IMR-90 (cell line): ENCODE measurements around the gene RAVER2.

ENCODE experiments used
- BHLHE40 ChIP-seq: fragments of 150-350 bp; IDR thresholded peaks from 2 replicates; pipeline ENCODE4 v1.6.1; 2016; ENCODE audit warnings: mild to moderate bottlenecking, low read depth, low read length
- CEBPB ChIP-seq: IDR thresholded peaks from 2 replicates; pipeline ENCODE4 v1.6.1; 2012; ENCODE audit warnings: low read depth, low read length, improper control_type of control experiment
- FOS ChIP-seq: fragments of 150-350 bp; IDR thresholded peaks from 2 replicates; pipeline ENCODE4 v1.6.1; 2016; ENCODE audit warnings: low read depth, low read length
- MAFK ChIP-seq: IDR thresholded peaks from 2 replicates; pipeline ENCODE4 v1.6.1; 2012; ENCODE audit warnings: low read depth, low read length, improper control_type of control experiment
- MAZ ChIP-seq: IDR thresholded peaks from 2 replicates; pipeline ENCODE4 v1.6.1; 2012; ENCODE audit warnings: low read depth, mild to moderate bottlenecking, low read length, improper control_type of control experiment, moderate library complexity, borderline replicate concordance
- NFE2L2 ChIP-seq: fragments of 150-350 bp; IDR thresholded peaks from 2 replicates; pipeline ENCODE4 v1.6.1; 2016; ENCODE audit warnings: low read depth, mild to moderate bottlenecking, low read length
- POLR2A ChIP-seq: IDR thresholded peaks from 2 replicates; pipeline ENCODE4 v1.6.1; 2012; ENCODE audit warnings: mild to moderate bottlenecking, low read depth, low read length
- RAD21 ChIP-seq: IDR thresholded peaks from 2 replicates; pipeline ENCODE4 v1.6.1; 2012; ENCODE audit warnings: low read length, improper control_type of control experiment
- RCOR1 ChIP-seq: IDR thresholded peaks from 2 replicates; pipeline ENCODE4 v1.6.1; 2012; ENCODE audit warnings: mild to moderate bottlenecking, low read length, improper control_type of control experiment; ENCODE audit not compliant: insufficient replicate concordance
- RFX5 ChIP-seq: IDR thresholded peaks from 2 replicates; pipeline ENCODE4 v1.8.0; 2012; ENCODE audit warnings: low read depth, mild to moderate bottlenecking, low read length, moderate library complexity
- TF ChIP-seq, protein P1 (sequence below): conservative IDR thresholded peaks from 2 replicates; pipeline ENCODE4 v1.5.1; 2012; ENCODE audit warnings: mild to moderate bottlenecking, low read depth, low read length, improper control_type of control experiment
- TF ChIP-seq, protein P2 (sequence below): fragments of 150-350 bp; IDR thresholded peaks from 2 replicates; pipeline ENCODE4 v1.6.1; 2017; ENCODE audit warnings: mild to moderate bottlenecking, antibody characterized with exemption, low read length, low read depth
- TF ChIP-seq, protein P3 (sequence below): fragments of 150-350 bp; IDR thresholded peaks from 2 replicates; pipeline ENCODE4 v1.6.1; 2016; ENCODE audit warnings: low read depth, mild to moderate bottlenecking, low read length, moderate library complexity, borderline replicate concordance

DNA sequence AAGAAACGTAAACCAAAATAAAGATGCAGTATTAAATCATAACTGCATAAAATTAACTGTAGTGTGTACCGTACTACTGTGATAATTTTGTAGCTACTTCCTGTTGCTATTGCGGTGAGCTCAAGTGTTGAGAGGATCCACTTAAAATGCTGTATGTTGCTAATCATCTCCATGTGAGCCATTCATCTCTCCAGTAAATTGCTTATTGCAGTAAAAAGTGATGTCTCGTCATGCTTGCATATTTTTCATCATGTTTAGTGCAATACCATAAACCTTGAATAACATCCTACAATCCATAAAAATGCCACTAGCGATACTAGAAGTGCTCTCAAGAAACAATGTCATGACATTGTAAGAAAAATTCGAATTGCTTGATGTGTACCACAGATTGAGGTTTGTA is 66.3 kb downstream of the RAVER2 start:
- TF ChIP-seq, protein P1, sequence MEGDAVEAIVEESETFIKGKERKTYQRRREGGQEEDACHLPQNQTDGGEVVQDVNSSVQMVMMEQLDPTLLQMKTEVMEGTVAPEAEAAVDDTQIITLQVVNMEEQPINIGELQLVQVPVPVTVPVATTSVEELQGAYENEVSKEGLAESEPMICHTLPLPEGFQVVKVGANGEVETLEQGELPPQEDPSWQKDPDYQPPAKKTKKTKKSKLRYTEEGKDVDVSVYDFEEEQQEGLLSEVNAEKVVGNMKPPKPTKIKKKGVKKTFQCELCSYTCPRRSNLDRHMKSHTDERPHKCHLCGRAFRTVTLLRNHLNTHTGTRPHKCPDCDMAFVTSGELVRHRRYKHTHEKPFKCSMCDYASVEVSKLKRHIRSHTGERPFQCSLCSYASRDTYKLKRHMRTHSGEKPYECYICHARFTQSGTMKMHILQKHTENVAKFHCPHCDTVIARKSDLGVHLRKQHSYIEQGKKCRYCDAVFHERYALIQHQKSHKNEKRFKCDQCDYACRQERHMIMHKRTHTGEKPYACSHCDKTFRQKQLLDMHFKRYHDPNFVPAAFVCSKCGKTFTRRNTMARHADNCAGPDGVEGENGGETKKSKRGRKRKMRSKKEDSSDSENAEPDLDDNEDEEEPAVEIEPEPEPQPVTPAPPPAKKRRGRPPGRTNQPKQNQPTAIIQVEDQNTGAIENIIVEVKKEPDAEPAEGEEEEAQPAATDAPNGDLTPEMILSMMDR = no peak
- TF ChIP-seq NFE2L2 = no peak
- no peak for TF ChIP-seq RAD21
- no peak for TF ChIP-seq POLR2A
- TF ChIP-seq FOS = no peak
- TF ChIP-seq, protein P2, sequence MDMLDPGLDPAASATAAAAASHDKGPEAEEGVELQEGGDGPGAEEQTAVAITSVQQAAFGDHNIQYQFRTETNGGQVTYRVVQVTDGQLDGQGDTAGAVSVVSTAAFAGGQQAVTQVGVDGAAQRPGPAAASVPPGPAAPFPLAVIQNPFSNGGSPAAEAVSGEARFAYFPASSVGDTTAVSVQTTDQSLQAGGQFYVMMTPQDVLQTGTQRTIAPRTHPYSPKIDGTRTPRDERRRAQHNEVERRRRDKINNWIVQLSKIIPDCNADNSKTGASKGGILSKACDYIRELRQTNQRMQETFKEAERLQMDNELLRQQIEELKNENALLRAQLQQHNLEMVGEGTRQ = no peak
- TF ChIP-seq CEBPB = no peak
- TF ChIP-seq RFX5 = no peak
- TF ChIP-seq, protein P3, sequence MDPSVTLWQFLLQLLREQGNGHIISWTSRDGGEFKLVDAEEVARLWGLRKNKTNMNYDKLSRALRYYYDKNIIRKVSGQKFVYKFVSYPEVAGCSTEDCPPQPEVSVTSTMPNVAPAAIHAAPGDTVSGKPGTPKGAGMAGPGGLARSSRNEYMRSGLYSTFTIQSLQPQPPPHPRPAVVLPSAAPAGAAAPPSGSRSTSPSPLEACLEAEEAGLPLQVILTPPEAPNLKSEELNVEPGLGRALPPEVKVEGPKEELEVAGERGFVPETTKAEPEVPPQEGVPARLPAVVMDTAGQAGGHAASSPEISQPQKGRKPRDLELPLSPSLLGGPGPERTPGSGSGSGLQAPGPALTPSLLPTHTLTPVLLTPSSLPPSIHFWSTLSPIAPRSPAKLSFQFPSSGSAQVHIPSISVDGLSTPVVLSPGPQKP = no peak
- TF ChIP-seq RCOR1 = no peak
- TF ChIP-seq BHLHE40 = no peak
- no peak for TF ChIP-seq MAZ
- TF ChIP-seq MAFK = no peak
